Transverse colon (tissue), 4 donors: ENCODE data around the gene ACTBL2. TPM values are rescaled to one million over a fixed set of nuclear protein-coding genes. Genes with fewer than 3 reads are reported as not detected.

Source experiments
- DNase-seq: peaks from one replicate; pipeline ENCODE4 v3.0.0-alpha.2; 2019
- H3K27ac ChIP-seq, 4 donors: fragments of 200-600 bp; sonication (generic); 2 replicates each; pipeline ENCODE4 v1.5.1; 2016 to 2018; ENCODE audit warnings: inconsistent platforms in 4 of 4
- H3K27me3 ChIP-seq: fragments of 200-600 bp; sonication (generic); 2 replicates; pipeline ENCODE4 v1.5.1; 2017; ENCODE audit warnings: inconsistent platforms
- H3K36me3 ChIP-seq, 4 donors: fragments of 200-600 bp; sonication (generic); 2 replicates each; pipeline ENCODE4 v1.5.1; 2017 to 2019; ENCODE audit warnings: inconsistent platforms in 4 of 4
- H3K4me1 ChIP-seq, 4 donors: fragments of 200-600 bp; sonication (generic); 2 replicates each; pipeline ENCODE4 v1.5.1; 2017 to 2020; ENCODE audit warnings: inconsistent platforms in 4 of 4
- H3K4me3 ChIP-seq, 4 donors: fragments of 200-600 bp; sonication (generic); 1 replicate in 1 of 4; 2 replicates in 3 of 4; pipeline versions ENCODE4 v1.5.1 to v1.6.1; 2017 to 2019; ENCODE audit warnings: inconsistent platforms in 4 of 4
- H3K9me3 ChIP-seq, 2 donors: fragments of 200-600 bp; sonication (generic); 2 replicates each; pipeline ENCODE4 v1.5.1; 2017 to 2019; ENCODE audit warnings: inconsistent platforms in 2 of 2
- CTCF ChIP-seq, 5 experiments: fragments of 200-600 bp in 3 of 5; fragments of 450-650 bp in 2 of 5; sonication (generic) in 3 of 5; IDR thresholded peaks; 1 replicate in 2 of 5; 2 replicates in 3 of 5; pipeline ENCODE4 v1.5.1; 2016 to 2017; ENCODE audit warnings: antibody characterized with exemption in 5 of 5, inconsistent platforms in 3 of 5, mild to moderate bottlenecking in 2 of 5, moderate library complexity in 1 of 5
- EP300 ChIP-seq: sonication (generic); formaldehyde crosslinking; IDR thresholded peaks from one replicate; pipeline ENCODE4 v1.6.1; 2017; ENCODE audit warnings: antibody characterized with exemption, low read depth
- POLR2A ChIP-seq: fragments of 450-650 bp; IDR thresholded peaks from one replicate; pipeline ENCODE4 v1.6.1; 2016; ENCODE audit warnings: antibody characterized with exemption, mild to moderate bottlenecking, moderate library complexity
- POLR2AphosphoS5 ChIP-seq, 3 donors: sonication (generic); formaldehyde crosslinking; IDR thresholded peaks; one replicate each; pipeline ENCODE4 v1.6.1; 2016; ENCODE audit warnings: antibody characterized with exemption in 3 of 3
- WGBS, 2 donors: methylation state at CpG; one replicate each; pipeline ENCODE4 v1.1.5; 2018; ENCODE audit warnings: low coverage in 1 of 2; 5-methylcytosine and 5-hydroxymethylcytosine counted together
- in situ Hi-C, 4 donors: fragments of 200-750 bp; cut with MboI; loops; one replicate each; pipeline versions ENCODE4 v1.15.0 to v1.15.1; 2017; ENCODE audit warnings: low sequenced_read_pairs in 3 of 4, low pct_ligation_motif_present in 1 of 4, low pct_unique_long_range_greater_than_20kb in 1 of 4
- intact Hi-C: fragments of 100-400 bp; cut with DNase I; formaldehyde crosslinking; loops from one replicate; pipeline ENCODE4 v1.15.1; 2023; ENCODE audit warnings: low total_unique reads
- total RNA-seq, 4 donors: library from RNA; depleted of rRNA; stranded (reverse); fragments of >200 nt; gene quantifications; one replicate each; pipeline ENCODE4 v1.1.0, GENCODE V29; 2016

Gene ACTBL2
- total RNA-seq, 4 donors from 2014 or later, result not detected

GRCh38 chr5:57497733-57498132 lies 15.1 kb upstream of the ACTBL2 start:
- in situ Hi-C loops, result no loop called here
- no peaks in the 10 kb centered on the region for H3K9me3 ChIP-seq

GRCh38 chr5:57495285-57496086 lies 12.9 kb upstream of the ACTBL2 start:
- 21 to 34% methylated on average over 6 of the region's 6 CpGs for WGBS, 2 donors
- Histone ChIP-seq H3K4me3 (no peak overlapping the region), H3K27ac (peak overlapping the region in 3 of 4 donors; percentile 14 to 21 (median 15)), H3K27me3 (no peaks in the 10 kb centered on the region), H3K4me1 (peaks cover 0 to 9% (median 2%) of the 10 kb centered on the region in 4 donors), H3K9me3 (no peaks in the 10 kb centered on the region), H3K36me3 (no peaks in the 10 kb centered on the region)
- peak; percentile 16 for DNase-seq
- intact Hi-C loops, result no loop called here
- no peak for TF ChIP-seq CTCF (IDR thresholded peaks at IDR 0.05)
- TF ChIP-seq POLR2A, result no peak
- TF ChIP-seq EP300, result no peak
- TF ChIP-seq POLR2AphosphoS5 (IDR thresholded peaks at IDR 0.05), result no peak
- in situ Hi-C loops, result no loop called here

More at GRCh38 chr5:57497733-57498132, 15.1 kb upstream of the ACTBL2 start:
- no peaks in the 10 kb centered on the region for H3K36me3 ChIP-seq
- H3K27ac ChIP-seq, result no peak overlapping the region
- TF ChIP-seq POLR2A, result no peak
- no peak for TF ChIP-seq EP300
- TF ChIP-seq POLR2AphosphoS5 (IDR thresholded peaks at IDR 0.05), result no peak
- no peak for TF ChIP-seq CTCF (IDR thresholded peaks at IDR 0.05)
- no peaks in the 10 kb centered on the region for H3K27me3 ChIP-seq
- DNase-seq, result no peak
- intact Hi-C loops, result no loop called here
- no peak overlapping the region for H3K4me3 ChIP-seq
- peaks cover 0 to 9% (median 2%) of the 10 kb centered on the region in 4 donors for H3K4me1 ChIP-seq

GRCh38 chr5:57494104-57495098 lies 11.8 kb upstream of the ACTBL2 start:
- intact Hi-C loops (no loop called here), in situ Hi-C loops (no loop called here)
- Histone ChIP-seq H3K36me3 (no peaks in the 10 kb centered on the region), H3K27ac (peak overlapping the region in 3 of 4 donors; percentile 14 to 21 (median 15)), H3K27me3 (no peaks in the 10 kb centered on the region), H3K4me3 (no peak overlapping the region), H3K4me1 (peaks cover 0 to 9% (median 2%) of the 10 kb centered on the region in 4 donors), H3K9me3 (no peaks in the 10 kb centered on the region)
- 60 to 70% methylated on average over 2 to 6 of the region's 6 CpGs for WGBS, 2 donors
- TF ChIP-seq POLR2A (no peak), CTCF (IDR thresholded peaks at IDR 0.05) (no peak), EP300 (no peak), POLR2AphosphoS5 (IDR thresholded peaks at IDR 0.05) (no peak)
- DNase-seq, result peak; percentile 41

- H3K9me3 ChIP-seq, result no peaks in the 10 kb centered on the region
- H3K27ac ChIP-seq, result no peak overlapping the region
- in situ Hi-C loops, result no loop called here
- no peak for DNase-seq
- no peak overlapping the region for H3K4me3 ChIP-seq
- no peak for TF ChIP-seq CTCF (IDR thresholded peaks at IDR 0.05)
- TF ChIP-seq EP300, result no peak
- TF ChIP-seq POLR2AphosphoS5 (IDR thresholded peaks at IDR 0.05), result no peak
- no peak for TF ChIP-seq POLR2A
- intact Hi-C loops, result no loop called here
- no peaks in the 10 kb centered on the region for H3K36me3 ChIP-seq
- WGBS, 2 donors, result 67 to 100% methylated on average over 1 of the region's 1 CpG
- H3K27me3 ChIP-seq, result no peaks in the 10 kb centered on the region
- H3K4me1 ChIP-seq, result peaks cover 0 to 5% (median 2%) of the 10 kb centered on the region in 4 donors
These were observed 10.4 kb upstream of the ACTBL2 start for GRCh38 chr5:57493034-57493433.
